ENCODE measurements around the gene CARMIL1.

Gene CARMIL1

GRCh38 chr6:25327432-25327831 lies 48.3 kb downstream of the CARMIL1 start:
- H3K4me2 ChIP-seq (ENCODE audit: low read length) = no peak overlapping the region
- TF ChIP-seq CTCF (IDR thresholded peaks at IDR 0.05) = no peak
- H3K4me3 ChIP-seq (ENCODE audit: low read depth, low read length) = no peak overlapping the region
- no peak overlapping the region for H2AFZ ChIP-seq
- H3K9me3 ChIP-seq (ENCODE audit: control insufficient read depth, low read length) = no peaks in the 10 kb centered on the region
- no peak overlapping the region for H3K27ac ChIP-seq
- no peaks in the 10 kb centered on the region for H3K4me1 ChIP-seq
- peaks cover 5% of the 10 kb centered on the region for H3K79me2 ChIP-seq
- H3K36me3 ChIP-seq (ENCODE audit: control insufficient read depth, insufficient read depth, low read length) = no peaks in the 10 kb centered on the region
- no peak overlapping the region for H3K9ac ChIP-seq
- no peaks in the 10 kb centered on the region for H3K27me3 ChIP-seq (ENCODE audit: control insufficient read depth, insufficient read depth, low read length)

- no peak overlapping the region for H3K27ac ChIP-seq
These were observed 50.1 kb downstream of the CARMIL1 start for GRCh38 chr6:25329161-25329817.

GRCh38 chr6:25329982-25330381 lies 50.8 kb downstream of the CARMIL1 start:
- TF ChIP-seq CTCF (IDR thresholded peaks at IDR 0.05) = no peak
- H3K4me1 ChIP-seq = peaks cover 10% of the 10 kb centered on the region
- no peak overlapping the region for H3K9ac ChIP-seq
- H3K9me3 ChIP-seq (ENCODE audit: control insufficient read depth, low read length) = no peaks in the 10 kb centered on the region
- no peak overlapping the region for H3K4me3 ChIP-seq (ENCODE audit: low read depth, low read length)
- no peaks in the 10 kb centered on the region for H3K27me3 ChIP-seq (ENCODE audit: control insufficient read depth, insufficient read depth, low read length)
- no peaks in the 10 kb centered on the region for H3K36me3 ChIP-seq (ENCODE audit: control insufficient read depth, insufficient read depth, low read length)
- H3K79me2 ChIP-seq = peaks cover 5% of the 10 kb centered on the region
- no peak overlapping the region for H3K4me2 ChIP-seq (ENCODE audit: low read length)
- no peak overlapping the region for H2AFZ ChIP-seq
- H3K27ac ChIP-seq = no peak overlapping the region

More at GRCh38 chr6:25329161-25329817, 50.1 kb downstream of the CARMIL1 start:
- Histone ChIP-seq H3K9me3 (ENCODE audit: control insufficient read depth, low read length) (no peaks in the 10 kb centered on the region), H3K4me3 (ENCODE audit: low read depth, low read length) (no peak overlapping the region), H2AFZ (no peak overlapping the region), H3K27me3 (ENCODE audit: control insufficient read depth, insufficient read depth, low read length) (no peaks in the 10 kb centered on the region), H3K79me2 (peaks cover 5% of the 10 kb centered on the region), H3K36me3 (ENCODE audit: control insufficient read depth, insufficient read depth, low read length) (no peaks in the 10 kb centered on the region), H3K4me1 (peaks cover 7% of the 10 kb centered on the region), H3K4me2 (ENCODE audit: low read length) (no peak overlapping the region), H3K9ac (no peak overlapping the region)
- no peak for TF ChIP-seq CTCF (IDR thresholded peaks at IDR 0.05)

GRCh38 chr6:25330796-25331685 lies 51.9 kb downstream of the CARMIL1 start:
- H3K4me2 ChIP-seq (ENCODE audit: low read length) = no peak overlapping the region
- H2AFZ ChIP-seq = no peak overlapping the region
- H3K4me3 ChIP-seq (ENCODE audit: low read depth, low read length) = no peak overlapping the region
- no peak overlapping the region for H3K27ac ChIP-seq
- no peaks in the 10 kb centered on the region for H3K9me3 ChIP-seq (ENCODE audit: control insufficient read depth, low read length)
- TF ChIP-seq CTCF (IDR thresholded peaks at IDR 0.05) = no peak
- H3K4me1 ChIP-seq = peaks cover 10% of the 10 kb centered on the region
- peaks cover 5% of the 10 kb centered on the region for H3K79me2 ChIP-seq
- H3K27me3 ChIP-seq (ENCODE audit: control insufficient read depth, insufficient read depth, low read length) = no peaks in the 10 kb centered on the region
- H3K9ac ChIP-seq = no peak overlapping the region
- no peaks in the 10 kb centered on the region for H3K36me3 ChIP-seq (ENCODE audit: control insufficient read depth, insufficient read depth, low read length)
